Retinal pigment epithelial cell (primary cell): Measurements from ENCODE around the gene CEACAM5.

Experiments used
- DNase-seq: peaks from one replicate; pipeline ENCODE4 v3.0.0-alpha.2; 2010; ENCODE audit warnings: low read depth
- H3K4me3 ChIP-seq: 2 replicates; pipeline ENCODE4 v1.5.1; 2011; ENCODE audit warnings: mild to moderate bottlenecking, low read length, control low read depth, moderate library complexity
- TF ChIP-seq, protein P1 (sequence below): conservative IDR thresholded peaks from 2 replicates; pipeline ENCODE4 v1.5.1; 2011; ENCODE audit warnings: low read depth, low read length, control low read depth, inconsistent platforms

The CEACAM5 gene

DNA sequence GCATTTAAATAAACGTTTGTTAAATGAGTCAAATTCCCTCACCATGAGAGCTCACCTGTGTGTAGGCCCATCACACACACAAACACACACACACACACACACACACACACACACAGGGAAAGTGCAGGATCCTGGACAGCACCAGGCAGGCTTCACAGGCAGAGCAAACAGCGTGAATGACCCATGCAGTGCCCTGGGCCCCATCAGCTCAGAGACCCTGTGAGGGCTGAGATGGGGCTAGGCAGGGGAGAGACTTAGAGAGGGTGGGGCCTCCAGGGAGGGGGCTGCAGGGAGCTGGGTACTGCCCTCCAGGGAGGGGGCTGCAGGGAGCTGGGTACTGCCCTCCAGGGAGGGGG, 8.5 kb upstream of the CEACAM5 start:
- no peak for DNase-seq
- TF ChIP-seq, protein P1, sequence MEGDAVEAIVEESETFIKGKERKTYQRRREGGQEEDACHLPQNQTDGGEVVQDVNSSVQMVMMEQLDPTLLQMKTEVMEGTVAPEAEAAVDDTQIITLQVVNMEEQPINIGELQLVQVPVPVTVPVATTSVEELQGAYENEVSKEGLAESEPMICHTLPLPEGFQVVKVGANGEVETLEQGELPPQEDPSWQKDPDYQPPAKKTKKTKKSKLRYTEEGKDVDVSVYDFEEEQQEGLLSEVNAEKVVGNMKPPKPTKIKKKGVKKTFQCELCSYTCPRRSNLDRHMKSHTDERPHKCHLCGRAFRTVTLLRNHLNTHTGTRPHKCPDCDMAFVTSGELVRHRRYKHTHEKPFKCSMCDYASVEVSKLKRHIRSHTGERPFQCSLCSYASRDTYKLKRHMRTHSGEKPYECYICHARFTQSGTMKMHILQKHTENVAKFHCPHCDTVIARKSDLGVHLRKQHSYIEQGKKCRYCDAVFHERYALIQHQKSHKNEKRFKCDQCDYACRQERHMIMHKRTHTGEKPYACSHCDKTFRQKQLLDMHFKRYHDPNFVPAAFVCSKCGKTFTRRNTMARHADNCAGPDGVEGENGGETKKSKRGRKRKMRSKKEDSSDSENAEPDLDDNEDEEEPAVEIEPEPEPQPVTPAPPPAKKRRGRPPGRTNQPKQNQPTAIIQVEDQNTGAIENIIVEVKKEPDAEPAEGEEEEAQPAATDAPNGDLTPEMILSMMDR = no peak
- no peak overlapping the region for H3K4me3 ChIP-seq

DNA sequence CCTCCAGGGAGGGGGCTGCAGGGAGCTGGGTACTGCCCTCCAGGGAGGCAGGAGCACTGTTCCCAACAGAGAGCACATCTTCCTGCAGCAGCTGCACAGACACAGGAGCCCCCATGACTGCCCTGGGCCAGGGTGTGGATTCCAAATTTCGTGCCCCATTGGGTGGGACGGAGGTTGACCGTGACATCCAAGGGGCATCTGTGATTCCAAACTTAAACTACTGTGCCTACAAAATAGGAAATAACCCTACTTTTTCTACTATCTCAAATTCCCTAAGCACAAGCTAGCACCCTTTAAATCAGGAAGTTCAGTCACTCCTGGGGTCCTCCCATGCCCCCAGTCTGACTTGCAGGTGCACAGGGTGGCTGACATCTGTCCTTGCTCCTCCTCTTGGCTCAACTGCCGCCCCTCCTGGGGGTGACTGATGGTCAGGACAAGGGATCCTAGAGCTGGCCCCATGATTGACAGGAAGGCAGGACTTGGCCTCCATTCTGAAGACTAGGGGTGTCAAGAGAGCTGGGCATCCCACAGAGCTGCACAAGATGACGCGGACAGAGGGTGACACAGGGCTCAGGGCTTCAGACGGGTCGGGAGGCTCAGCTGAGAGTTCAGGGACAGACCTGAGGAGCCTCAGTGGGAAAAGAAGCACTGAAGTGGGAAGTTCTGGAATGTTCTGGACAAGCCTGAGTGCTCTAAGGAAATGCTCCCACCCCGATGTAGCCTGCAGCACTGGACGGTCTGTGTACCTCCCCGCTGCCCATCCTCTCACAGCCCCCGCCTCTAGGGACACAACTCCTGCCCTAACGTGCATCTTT, 7.8 kb upstream of the CEACAM5 start:
- H3K4me3 ChIP-seq = no peak overlapping the region
- no peak for DNase-seq
- TF ChIP-seq, protein P1 = no peak

DNA sequence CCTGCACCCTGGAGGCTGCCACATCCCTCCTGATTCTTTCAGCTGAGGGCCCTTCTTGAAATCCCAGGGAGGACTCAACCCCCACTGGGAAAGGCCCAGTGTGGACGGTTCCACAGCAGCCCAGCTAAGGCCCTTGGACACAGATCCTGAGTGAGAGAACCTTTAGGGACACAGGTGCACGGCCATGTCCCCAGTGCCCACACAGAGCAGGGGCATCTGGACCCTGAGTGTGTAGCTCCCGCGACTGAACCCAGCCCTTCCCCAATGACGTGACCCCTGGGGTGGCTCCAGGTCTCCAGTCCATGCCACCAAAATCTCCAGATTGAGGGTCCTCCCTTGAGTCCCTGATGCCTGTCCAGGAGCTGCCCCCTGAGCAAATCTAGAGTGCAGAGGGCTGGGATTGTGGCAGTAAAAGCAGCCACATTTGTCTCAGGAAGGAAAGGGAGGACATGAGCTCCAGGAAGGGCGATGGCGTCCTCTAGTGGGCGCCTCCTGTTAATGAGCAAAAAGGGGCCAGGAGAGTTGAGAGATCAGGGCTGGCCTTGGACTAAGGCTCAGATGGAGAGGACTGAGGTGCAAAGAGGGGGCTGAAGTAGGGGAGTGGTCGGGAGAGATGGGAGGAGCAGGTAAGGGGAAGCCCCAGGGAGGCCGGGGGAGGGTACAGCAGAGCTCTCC, 6.9 kb upstream of the CEACAM5 start:
- TF ChIP-seq, protein P1 = peak; percentile 11
- no peak overlapping the region for H3K4me3 ChIP-seq
- no peak for DNase-seq

DNA sequence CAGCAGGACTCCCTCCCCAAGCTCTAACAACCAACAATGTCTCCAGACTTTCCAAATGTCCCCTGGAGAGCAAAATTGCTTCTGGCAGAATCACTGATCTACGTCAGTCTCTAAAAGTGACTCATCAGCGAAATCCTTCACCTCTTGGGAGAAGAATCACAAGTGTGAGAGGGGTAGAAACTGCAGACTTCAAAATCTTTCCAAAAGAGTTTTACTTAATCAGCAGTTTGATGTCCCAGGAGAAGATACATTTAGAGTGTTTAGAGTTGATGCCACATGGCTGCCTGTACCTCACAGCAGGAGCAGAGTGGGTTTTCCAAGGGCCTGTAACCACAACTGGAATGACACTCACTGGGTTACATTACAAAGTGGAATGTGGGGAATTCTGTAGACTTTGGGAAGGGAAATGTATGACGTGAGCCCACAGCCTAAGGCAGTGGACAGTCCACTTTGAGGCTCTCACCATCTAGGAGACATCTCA, 6.2 kb upstream of the CEACAM5 start:
- H3K4me3 ChIP-seq = no peak overlapping the region
- TF ChIP-seq, protein P1 = no peak
- DNase-seq = no peak

DNA sequence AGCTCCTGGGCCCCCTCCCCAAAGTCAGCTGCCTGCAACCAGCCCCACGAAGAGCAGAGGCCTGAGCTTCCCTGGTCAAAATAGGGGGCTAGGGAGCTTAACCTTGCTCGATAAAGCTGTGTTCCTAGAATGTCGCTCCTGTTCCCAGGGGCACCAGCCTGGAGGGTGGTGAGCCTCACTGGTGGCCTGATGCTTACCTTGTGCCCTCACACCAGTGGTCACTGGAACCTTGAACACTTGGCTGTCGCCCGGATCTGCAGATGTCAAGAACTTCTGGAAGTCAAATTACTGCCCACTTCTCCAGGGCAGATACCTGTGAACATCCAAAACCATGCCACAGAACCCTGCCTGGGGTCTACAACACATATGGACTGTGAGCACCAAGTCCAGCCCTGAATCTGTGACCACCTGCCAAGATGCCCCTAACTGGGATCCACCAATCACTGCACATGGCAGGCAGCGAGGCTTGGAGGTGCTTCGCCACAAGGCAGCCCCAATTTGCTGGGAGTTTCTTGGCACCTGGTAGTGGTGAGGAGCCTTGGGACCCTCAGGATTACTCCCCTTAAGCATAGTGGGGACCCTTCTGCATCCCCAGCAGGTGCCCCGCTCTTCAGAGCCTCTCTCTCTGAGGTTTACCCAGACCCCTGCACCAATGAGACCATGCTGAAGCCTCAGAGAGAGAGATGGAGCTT, 4.7 kb upstream of the CEACAM5 start:
- no peak overlapping the region for H3K4me3 ChIP-seq
- TF ChIP-seq, protein P1 = no peak
- DNase-seq = no peak

DNA sequence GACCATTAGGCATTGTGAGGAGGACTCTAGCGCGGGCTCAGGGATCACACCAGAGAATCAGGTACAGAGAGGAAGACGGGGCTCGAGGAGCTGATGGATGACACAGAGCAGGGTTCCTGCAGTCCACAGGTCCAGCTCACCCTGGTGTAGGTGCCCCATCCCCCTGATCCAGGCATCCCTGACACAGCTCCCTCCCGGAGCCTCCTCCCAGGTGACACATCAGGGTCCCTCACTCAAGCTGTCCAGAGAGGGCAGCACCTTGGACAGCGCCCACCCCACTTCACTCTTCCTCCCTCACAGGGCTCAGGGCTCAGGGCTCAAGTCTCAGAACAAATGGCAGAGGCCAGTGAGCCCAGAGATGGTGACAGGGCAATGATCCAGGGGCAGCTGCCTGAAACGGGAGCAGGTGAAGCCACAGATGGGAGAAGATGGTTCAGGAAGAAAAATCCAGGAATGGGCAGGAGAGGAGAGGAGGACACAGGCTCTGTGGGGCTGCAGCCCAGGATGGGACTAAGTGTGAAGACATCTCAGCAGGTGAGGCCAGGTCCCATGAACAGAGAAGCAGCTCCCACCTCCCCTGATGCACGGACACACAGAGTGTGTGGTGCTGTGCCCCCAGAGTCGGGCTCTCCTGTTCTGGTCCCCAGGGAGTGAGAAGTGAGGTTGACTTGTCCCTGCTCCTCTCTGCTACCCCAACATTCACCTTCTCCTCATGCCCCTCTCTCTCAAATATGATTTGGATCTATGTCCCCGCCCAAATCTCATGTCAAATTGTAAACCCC, 2.8 kb upstream of the CEACAM5 start:
- H3K4me3 ChIP-seq = no peak overlapping the region
- TF ChIP-seq, protein P1 = no peak
- DNase-seq = no peak
